Activated CD4-positive, alpha-beta T cell treated with anti-CD3 and anti-CD28 coated beads, Interleukin-2, amount 10 ng/mL, durations not matched to agents 7 days and 5 days (primary cell): Measurements from ENCODE around the gene DENND1A. TPM values are rescaled to one million over a fixed set of nuclear protein-coding genes. Genes with fewer than 3 reads are reported as not detected.
"Not testable (repeated sequence)": the region's sequence is repeated elsewhere in the genome, so short reads cannot be mapped to it uniquely, and the experiment has no call there.

Experiments
- CTCF ChIA-PET: fragments of 350-600 bp; sonication (Branson Sonifier 250); formaldehyde crosslinking; loops from one replicate; lab custom pipeline; 2021; ENCODE audit warnings: antibody characterized with exemption; lab: Charles Lee
- POLR2A ChIA-PET: fragments of 350-600 bp; sonication (Branson Sonifier 250); formaldehyde crosslinking; loops from one replicate; lab custom pipeline; 2021; ENCODE audit warnings: antibody characterized with exemption; lab: Charles Lee
- DNase-seq: peaks from one replicate; pipeline ENCODE4 v3.0.0-alpha.2; 2020
- H3K27ac Mint-ChIP-seq: one replicate; pipeline ENCODE4 v1.8.0; 2021; ENCODE audit warnings: mild to moderate bottlenecking, moderate library complexity, mixed read lengths
- H3K27me3 Mint-ChIP-seq: one replicate; pipeline ENCODE4 v1.8.0; 2021; ENCODE audit warnings: mixed read lengths
- H3K36me3 Mint-ChIP-seq: one replicate; pipeline ENCODE4 v1.8.0; 2021; ENCODE audit warnings: low read depth, mixed read lengths
- H3K4me1 Mint-ChIP-seq: one replicate; pipeline ENCODE4 v1.8.0; 2021; ENCODE audit warnings: mixed read lengths
- H3K4me3 Mint-ChIP-seq: one replicate; pipeline ENCODE4 v1.8.0; 2021; ENCODE audit warnings: mild to moderate bottlenecking, moderate library complexity, mixed read lengths
- H3K9me3 Mint-ChIP-seq: one replicate; pipeline ENCODE4 v1.8.0; 2021; ENCODE audit warnings: mixed read lengths
- total RNA-seq, 2 experiments: library from RNA; stranded (reverse); gene quantifications; one replicate each; pipeline ENCODE4 v1.2.3, GENCODE V29; 2021

Gene DENND1A
- total RNA-seq, 2 experiments from 2014 or later = 15.5 to 21.2 TPM

DNA sequence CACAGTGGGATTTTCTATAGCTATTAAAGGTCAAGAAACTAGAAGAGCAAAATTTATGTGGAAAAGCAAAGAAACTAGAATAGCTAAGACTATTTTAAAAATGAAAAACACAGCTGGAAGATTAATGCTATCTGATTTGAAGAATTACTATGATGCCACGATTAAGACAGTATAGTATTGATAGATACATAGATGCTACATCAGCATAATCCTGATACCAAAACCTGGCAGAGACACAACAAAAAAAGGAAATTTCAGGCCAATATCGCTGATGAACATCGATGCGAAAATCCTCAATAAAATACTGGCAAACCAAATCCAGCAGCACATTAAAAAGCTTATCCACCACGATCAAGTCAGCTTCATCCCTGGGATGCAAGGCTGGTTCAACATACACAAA is 201.4 kb downstream of the DENND1A start:
- H3K27ac Mint-ChIP-seq, H3K9me3 Mint-ChIP-seq, POLR2A ChIA-PET, DNase-seq, H3K4me1 Mint-ChIP-seq, H3K4me3 Mint-ChIP-seq, H3K36me3 Mint-ChIP-seq, H3K27me3 Mint-ChIP-seq: not testable (repeated sequence)
- CTCF ChIA-PET = interaction anchor here (0.6 kb wide), 3 partner anchors 14 to 736 kb away, joined by 3 to 5 read pairs (median 3); no protein-coding TSS in a partner anchor

DNA sequence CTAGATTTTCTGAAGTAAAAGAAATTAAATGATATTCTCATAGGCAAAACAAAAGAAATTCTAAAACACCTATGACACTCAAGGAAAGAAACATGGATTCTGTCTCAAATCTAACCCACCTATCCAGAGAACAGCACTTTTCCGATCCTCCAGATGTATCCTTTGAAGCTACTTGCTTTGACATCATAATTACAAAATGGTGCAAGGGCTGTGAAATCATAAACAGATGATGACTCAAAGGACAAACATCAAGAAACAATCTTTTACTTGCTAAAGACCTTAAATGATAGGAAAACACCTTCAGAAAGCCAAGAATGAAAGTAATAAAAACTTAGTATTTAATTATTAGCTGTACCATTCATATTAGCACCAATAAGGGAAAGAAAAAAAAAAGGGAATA is 202.6 kb downstream of the DENND1A start:
- Mint-ChIP-seq H3K27me3 (no peaks in the 10 kb centered on the region), H3K27ac (no peak overlapping the region), H3K4me1 (no peaks in the 10 kb centered on the region), H3K9me3 (peaks cover 18% of the 10 kb centered on the region), H3K4me3 (no peak overlapping the region), H3K36me3 (peaks cover 8% of the 10 kb centered on the region)
- no peak for DNase-seq
- ChIA-PET CTCF (no interaction called here), POLR2A (no interaction called here)

DNA sequence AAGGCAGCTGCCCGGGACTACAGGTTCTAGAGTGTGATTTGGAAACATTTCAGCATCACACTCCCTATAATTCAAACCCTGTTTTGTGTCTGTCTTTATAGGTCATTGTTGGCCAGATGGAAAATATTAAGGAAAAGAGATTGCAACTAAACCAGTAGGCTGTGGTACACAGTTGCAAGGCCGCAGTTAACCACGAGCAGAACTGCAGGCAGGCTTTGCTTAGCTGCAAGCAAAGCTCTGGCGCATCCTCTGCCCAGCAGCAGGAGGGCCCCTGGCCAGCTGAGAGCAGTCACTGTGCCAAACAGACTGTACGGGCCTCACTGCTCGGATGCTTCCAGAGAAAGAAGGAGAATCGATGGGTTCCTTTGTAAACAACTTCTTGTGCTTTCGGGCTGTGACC is 204.5 kb downstream of the DENND1A start:
- Mint-ChIP-seq H3K36me3 (peaks cover 21% of the 10 kb centered on the region), H3K9me3 (peaks cover 33% of the 10 kb centered on the region), H3K4me1 (no peaks in the 10 kb centered on the region), H3K27me3 (no peaks in the 10 kb centered on the region), H3K4me3 (no peak overlapping the region), H3K27ac (no peak overlapping the region)
- ChIA-PET CTCF (no interaction called here), POLR2A (no interaction called here)
- DNase-seq = no peak

DNA sequence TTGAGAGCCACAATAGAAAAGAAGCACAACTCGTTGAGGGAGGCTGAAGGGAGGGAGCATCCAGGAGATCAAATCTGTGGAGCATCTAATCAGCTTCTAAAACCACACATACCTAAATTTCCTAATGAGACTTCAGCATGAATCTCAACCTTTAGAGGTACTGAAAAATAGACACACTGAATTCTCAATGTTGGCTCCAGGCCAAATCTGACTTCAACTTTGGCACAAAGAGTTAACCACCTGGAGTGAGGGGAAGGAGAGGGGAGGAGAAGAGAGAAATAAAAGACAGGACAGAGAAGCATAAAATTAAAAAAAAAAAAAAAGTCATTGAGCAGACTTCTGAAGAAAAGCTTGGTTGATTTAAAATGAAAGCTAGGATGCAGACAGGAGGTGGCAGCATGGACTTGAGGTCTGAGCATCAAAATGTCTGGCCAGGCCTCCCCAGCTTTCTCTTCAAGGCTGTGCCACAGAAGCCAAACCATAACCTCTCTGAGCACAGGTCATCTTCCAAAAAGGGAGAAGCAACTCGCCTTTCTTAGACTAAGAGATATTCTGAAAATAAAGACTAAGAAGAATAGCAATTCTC is 205.6 kb downstream of the DENND1A start:
- Mint-ChIP-seq H3K27ac (no peak overlapping the region), H3K4me1 (no peaks in the 10 kb centered on the region), H3K9me3 (peaks cover 30% of the 10 kb centered on the region), H3K4me3 (no peak overlapping the region), H3K27me3 (no peaks in the 10 kb centered on the region), H3K36me3 (peaks cover 21% of the 10 kb centered on the region)
- CTCF ChIA-PET = no interaction called here
- no peak for DNase-seq
- POLR2A ChIA-PET = no interaction called here

DNA sequence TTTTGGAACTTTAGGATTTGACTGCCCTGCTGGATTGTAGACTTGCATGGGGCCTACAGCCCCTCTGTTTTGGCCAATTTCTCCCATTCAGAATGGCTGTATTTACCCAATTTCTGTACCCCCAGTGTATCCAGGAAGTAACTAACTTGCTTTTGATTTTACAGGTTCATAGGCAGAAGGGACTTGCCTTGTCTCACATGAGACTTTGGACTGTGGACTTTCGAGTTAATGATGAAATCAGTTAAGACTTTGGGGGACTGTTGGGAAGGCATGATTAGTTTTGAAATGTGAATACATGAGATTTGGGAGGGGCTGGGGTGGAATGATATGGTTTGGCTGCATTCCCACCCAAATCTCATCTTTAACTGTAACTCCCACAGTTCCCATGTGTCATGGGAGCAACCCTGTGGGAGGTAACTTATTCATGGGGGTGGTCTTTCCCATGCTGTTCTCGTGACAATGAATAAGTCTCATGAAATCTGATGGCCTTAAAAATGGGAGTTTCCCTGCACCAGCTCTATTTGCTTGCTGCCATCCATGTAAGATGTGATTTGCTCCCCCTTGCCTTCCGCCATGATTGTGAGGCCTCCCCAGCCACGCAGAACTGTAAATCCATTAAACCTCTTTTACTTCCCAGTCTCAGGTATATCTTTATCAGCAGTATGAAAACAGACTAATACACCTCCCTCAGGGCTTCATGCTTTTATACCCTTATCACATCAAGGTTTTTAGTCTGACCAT is 206.6 kb downstream of the DENND1A start:
- H3K36me3 Mint-ChIP-seq = peaks cover 21% of the 10 kb centered on the region
- ChIA-PET CTCF (no interaction called here), POLR2A (no interaction called here)
- H3K27me3 Mint-ChIP-seq = no peaks in the 10 kb centered on the region
- no peaks in the 10 kb centered on the region for H3K4me1 Mint-ChIP-seq
- DNase-seq = no peak
- no peak overlapping the region for H3K27ac Mint-ChIP-seq
- H3K4me3 Mint-ChIP-seq = no peak overlapping the region
- peaks cover 35% of the 10 kb centered on the region for H3K9me3 Mint-ChIP-seq

DNA sequence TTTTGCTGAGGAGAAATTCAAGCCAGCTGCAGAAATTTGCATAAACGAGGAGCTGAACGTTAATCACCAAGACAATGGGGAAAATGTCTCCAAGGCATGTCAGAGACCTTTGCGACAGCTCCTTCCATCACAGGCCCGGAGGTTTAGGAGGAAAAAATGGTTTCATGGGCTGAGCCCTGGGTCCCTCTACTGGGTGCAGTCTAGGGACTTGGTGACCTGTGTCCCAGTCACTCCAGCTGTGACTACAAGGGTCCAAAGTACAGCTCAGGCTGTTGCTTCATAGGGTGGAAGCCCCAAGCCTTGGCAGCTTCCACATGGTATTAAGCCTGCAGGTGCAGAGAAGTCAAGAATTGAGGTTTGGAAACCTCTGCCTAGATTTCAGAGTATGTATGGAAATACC is 207.5 kb downstream of the DENND1A start:
- POLR2A ChIA-PET = no interaction called here
- H3K4me1 Mint-ChIP-seq = no peaks in the 10 kb centered on the region
- no peak overlapping the region for H3K27ac Mint-ChIP-seq
- no peak for DNase-seq
- H3K9me3 Mint-ChIP-seq = peaks cover 35% of the 10 kb centered on the region
- no peak overlapping the region for H3K4me3 Mint-ChIP-seq
- H3K36me3 Mint-ChIP-seq = peaks cover 21% of the 10 kb centered on the region
- H3K27me3 Mint-ChIP-seq = no peaks in the 10 kb centered on the region
- CTCF ChIA-PET = no interaction called here

DNA sequence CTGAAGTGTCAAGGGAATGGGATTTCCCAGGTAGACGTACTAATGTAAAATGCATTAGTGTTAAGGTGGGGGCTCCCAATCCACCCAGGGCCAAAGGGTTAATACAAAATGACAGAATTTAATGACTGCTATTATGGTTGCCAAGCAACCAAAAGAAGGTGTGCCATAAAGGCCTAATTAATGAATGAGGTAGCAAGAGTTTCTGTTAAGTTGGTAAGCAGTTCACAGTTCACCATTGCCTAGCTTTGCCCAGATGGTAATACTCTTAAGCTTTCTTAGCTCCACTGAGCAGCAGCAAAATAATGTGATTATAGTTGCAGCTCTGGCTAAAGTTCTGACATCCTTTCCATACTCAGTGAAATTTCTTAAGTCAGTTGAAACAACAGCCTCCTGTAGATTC is 211.7 kb downstream of the DENND1A start:
- CTCF ChIA-PET = no interaction called here
- H3K4me3 Mint-ChIP-seq = no peak overlapping the region
- POLR2A ChIA-PET = no interaction called here
- H3K36me3 Mint-ChIP-seq = peaks cover 17% of the 10 kb centered on the region
- no peaks in the 10 kb centered on the region for H3K27me3 Mint-ChIP-seq
- no peaks in the 10 kb centered on the region for H3K4me1 Mint-ChIP-seq
- H3K27ac Mint-ChIP-seq = no peak overlapping the region
- no peak for DNase-seq
- peaks cover 26% of the 10 kb centered on the region for H3K9me3 Mint-ChIP-seq

DNA sequence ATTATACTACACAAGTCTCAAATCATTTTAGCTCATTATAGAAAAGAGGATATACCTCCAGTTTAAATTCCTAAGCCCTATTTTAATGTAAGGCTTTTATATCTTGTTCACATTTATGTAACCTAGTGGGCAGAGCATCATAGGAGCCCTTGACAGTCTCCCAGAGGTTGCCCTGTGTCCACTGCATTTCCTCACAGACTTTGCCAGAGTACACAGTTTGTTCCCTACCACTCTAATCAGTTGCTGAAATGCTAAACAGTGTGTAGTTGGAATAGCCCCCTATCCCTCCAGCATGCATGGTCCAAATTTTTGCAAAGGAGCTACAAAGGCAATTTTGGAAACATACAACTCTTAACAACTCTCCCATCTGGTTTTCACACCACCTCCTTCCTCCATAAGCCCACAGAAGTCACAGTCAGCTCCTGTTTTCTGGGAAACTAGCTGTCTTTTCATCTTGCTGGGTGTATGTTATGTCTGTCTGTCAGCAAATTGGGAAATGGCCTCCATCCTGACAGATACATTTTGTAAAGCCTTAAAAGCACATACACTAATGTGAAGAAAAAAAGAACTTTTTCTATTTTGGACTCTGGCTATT is 212.2 kb downstream of the DENND1A start:
- ChIA-PET POLR2A (no interaction called here), CTCF (no interaction called here)
- Mint-ChIP-seq H3K36me3 (peaks cover 15% of the 10 kb centered on the region), H3K27me3 (no peaks in the 10 kb centered on the region), H3K27ac (no peak overlapping the region), H3K9me3 (peaks cover 24% of the 10 kb centered on the region), H3K4me1 (no peaks in the 10 kb centered on the region), H3K4me3 (no peak overlapping the region)
- DNase-seq = no peak

DNA sequence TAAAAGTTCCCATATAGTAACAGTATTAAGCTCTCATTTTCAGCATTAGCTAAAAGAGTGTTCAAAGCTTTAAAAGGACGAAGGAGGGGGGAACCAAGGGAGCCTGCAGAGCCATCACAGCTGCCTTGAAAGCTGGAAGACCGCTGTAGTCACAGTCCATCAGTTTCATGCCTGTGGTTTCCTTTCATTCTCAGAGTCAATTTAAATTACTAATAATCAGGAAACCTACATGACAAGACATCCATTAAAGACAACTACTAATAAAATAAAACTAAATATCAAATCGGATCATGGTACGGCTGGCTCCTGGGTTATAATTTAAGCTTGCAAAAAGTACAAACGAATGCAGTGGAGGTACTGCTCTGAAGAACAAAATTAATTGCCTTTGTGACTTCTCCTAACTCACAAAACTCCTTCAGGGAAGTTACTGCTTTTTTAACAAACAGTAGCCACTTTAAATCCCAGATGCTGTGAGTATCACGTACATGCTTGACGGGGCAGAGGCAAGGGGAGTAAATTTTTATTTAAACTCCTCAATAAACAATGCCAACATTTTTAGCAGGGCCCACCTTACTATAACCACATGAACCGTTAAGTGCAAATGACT is 213.5 kb downstream of the DENND1A start:
- Mint-ChIP-seq H3K27me3 (no peaks in the 10 kb centered on the region), H3K4me1 (no peaks in the 10 kb centered on the region), H3K36me3 (peaks cover 5% of the 10 kb centered on the region), H3K4me3 (no peak overlapping the region), H3K9me3 (peaks cover 16% of the 10 kb centered on the region), H3K27ac (no peak overlapping the region)
- ChIA-PET POLR2A (no interaction called here), CTCF (no interaction called here)
- DNase-seq = no peak

DNA sequence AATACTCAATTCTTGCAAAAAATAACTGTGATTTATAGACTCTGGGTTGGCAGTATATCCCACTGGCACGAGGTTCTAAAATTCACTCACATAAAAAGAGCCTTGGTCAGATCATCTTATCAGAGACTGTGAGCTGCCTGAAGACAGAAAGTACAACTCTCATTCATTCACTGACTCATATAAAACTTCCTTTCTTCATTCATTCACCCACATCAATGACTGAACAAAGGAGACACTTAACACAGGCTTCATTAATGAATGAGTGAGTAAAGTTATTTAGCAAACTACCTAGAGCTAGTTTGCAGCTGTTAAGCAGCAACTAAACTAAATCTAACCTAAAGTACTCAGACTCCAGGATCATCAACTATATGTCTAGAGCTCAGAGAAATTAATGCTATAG is 214.7 kb downstream of the DENND1A start:
- DNase-seq = no peak
- CTCF ChIA-PET = no interaction called here
- POLR2A ChIA-PET = no interaction called here
- Mint-ChIP-seq H3K4me1 (no peaks in the 10 kb centered on the region), H3K4me3 (no peak overlapping the region), H3K36me3 (no peaks in the 10 kb centered on the region), H3K27ac (no peak overlapping the region), H3K9me3 (peaks cover 9% of the 10 kb centered on the region), H3K27me3 (no peaks in the 10 kb centered on the region)

DNA sequence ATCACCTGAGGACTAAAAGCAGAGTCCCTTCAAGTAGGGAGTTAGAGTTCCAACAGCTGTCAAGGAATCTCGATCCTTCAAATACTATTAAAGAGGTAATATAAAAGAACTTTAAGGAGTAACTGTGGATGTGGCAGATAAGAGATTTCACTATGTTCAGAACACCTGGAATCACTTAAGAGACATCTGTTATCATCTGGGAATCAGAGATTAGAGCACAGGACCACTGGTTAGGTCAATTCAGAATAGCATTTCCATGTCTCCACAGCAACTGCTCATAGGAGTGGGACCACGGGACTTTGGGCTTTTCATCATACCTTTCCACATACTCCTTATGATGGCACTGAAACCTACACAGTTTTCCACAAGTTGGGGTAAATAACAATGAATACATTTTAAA is 216.6 kb downstream of the DENND1A start:
- POLR2A ChIA-PET = no interaction called here
- Mint-ChIP-seq H3K9me3 (peaks cover 3% of the 10 kb centered on the region), H3K4me1 (no peaks in the 10 kb centered on the region), H3K27ac (no peak overlapping the region), H3K36me3 (no peaks in the 10 kb centered on the region), H3K27me3 (no peaks in the 10 kb centered on the region), H3K4me3 (no peak overlapping the region)
- DNase-seq = no peak
- CTCF ChIA-PET = no interaction called here

DNA sequence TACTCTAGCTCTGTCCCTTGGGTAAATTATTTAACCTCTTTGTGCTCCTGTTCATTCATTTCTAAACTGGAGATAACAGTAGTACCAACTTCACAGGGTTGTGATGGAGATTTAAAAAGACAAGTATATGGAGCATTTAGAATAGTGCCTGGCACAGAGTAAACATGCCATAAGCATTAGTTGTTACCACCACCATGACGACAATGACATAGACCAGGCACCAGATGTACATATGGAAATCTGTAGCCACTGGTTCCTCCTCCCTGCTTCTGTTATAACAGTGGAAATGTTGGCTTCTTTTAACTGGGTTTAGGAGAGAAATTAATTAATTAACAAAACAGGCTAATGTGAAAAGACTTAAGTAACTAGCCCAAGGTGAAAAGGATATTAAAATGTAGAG is 217.5 kb downstream of the DENND1A start:
- no peak overlapping the region for H3K4me3 Mint-ChIP-seq
- H3K4me1 Mint-ChIP-seq = no peaks in the 10 kb centered on the region
- DNase-seq = no peak
- ChIA-PET POLR2A (no interaction called here), CTCF (no interaction called here)
- peaks cover 3% of the 10 kb centered on the region for H3K9me3 Mint-ChIP-seq
- H3K27me3 Mint-ChIP-seq = no peaks in the 10 kb centered on the region
- H3K36me3 Mint-ChIP-seq = no peaks in the 10 kb centered on the region
- no peak overlapping the region for H3K27ac Mint-ChIP-seq

DNA sequence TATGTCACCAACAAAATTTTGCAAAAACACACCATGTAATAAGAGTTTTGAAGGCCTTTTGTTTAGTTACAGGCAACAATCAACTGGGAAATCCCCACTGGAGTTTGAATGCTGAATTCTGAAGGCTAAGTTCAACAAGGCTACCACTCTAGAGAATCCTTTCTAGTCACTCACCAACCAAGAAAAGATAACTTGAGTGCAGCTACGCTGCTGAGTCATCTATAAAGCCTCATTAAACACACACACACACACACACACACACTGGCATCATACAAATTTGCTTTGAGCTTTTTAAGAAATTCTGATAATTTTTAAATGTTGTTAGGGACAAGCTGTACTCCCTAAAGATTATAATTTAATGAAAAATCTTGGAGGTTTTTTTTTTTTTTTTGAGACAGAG is 219.6 kb downstream of the DENND1A start:
- ChIA-PET CTCF (interaction anchor here (0.5 to 1.4 kb wide), 3 partner anchors 111 to 1540 kb away, joined by 3 to 5 read pairs (median 4); no protein-coding TSS in a partner anchor), POLR2A (no interaction called here)
- no peak overlapping the region for H3K27ac Mint-ChIP-seq
- H3K36me3 Mint-ChIP-seq = peaks cover 3% of the 10 kb centered on the region
- DNase-seq = no peak
- H3K9me3 Mint-ChIP-seq = peaks cover 7% of the 10 kb centered on the region
- no peaks in the 10 kb centered on the region for H3K27me3 Mint-ChIP-seq
- no peaks in the 10 kb centered on the region for H3K4me1 Mint-ChIP-seq
- H3K4me3 Mint-ChIP-seq = no peak overlapping the region
